SK-N-SH (cell line): ENCODE data around the gene COL23A1.

Source experiments
- CTCF ChIP-seq: fragments of 200-600 bp; sonication (generic); IDR thresholded peaks from 2 replicates; pipeline ENCODE4 v1.6.1; 2017; ENCODE audit warnings: antibody characterized with exemption, mild to moderate bottlenecking, moderate library complexity
- RAD21 ChIP-seq: IDR thresholded peaks from 2 replicates; pipeline ENCODE4 v1.6.1; 2012; ENCODE audit warnings: mild to moderate bottlenecking, low read length

- TF ChIP-seq CTCF: no peak
- TF ChIP-seq RAD21: no peak
Measured at GRCh38 chr5:178442405-178443257, 147.6 kb downstream of the COL23A1 start.
